Thyroid gland (tissue), 4 donors: Measurements from ENCODE around the gene MAPT.

Source experiments
- CTCF ChIP-seq, 6 experiments: fragments of 200-600 bp in 3 of 6; fragments of 450-650 bp in 3 of 6; sonication (generic) in 3 of 6; IDR thresholded peaks; one replicate each; pipeline ENCODE4 v1.5.1; 2016 to 2019; ENCODE audit warnings: antibody characterized with exemption in 6 of 6, mild to moderate bottlenecking in 2 of 6, inconsistent platforms in 1 of 6, moderate library complexity in 1 of 6
- POLR2A ChIP-seq, 2 donors: fragments of 450-650 bp; IDR thresholded peaks; one replicate each; pipeline ENCODE4 v1.6.1; 2017; ENCODE audit warnings: antibody characterized with exemption in 2 of 2, mild to moderate bottlenecking in 2 of 2, moderate library complexity in 1 of 2

GRCh38 chr17:46002311-46002972, 108.1 kb downstream of the MAPT start:
- TF ChIP-seq CTCF (IDR thresholded peaks at IDR 0.05) (peak; percentile 87 to 97 (median 94)), POLR2A (IDR thresholded peaks at IDR 0.05) (no peak)
